ENCODE measurements around the gene IMMP2L. TPM values are rescaled to one million over a fixed set of nuclear protein-coding genes. Genes with fewer than 3 reads are reported as not detected.

Gene IMMP2L
- total and polyA plus RNA-seq, 2 of the 4 experiments (the other 2 are of a cell fraction): 5.8 to 9.3 TPM

DNA sequence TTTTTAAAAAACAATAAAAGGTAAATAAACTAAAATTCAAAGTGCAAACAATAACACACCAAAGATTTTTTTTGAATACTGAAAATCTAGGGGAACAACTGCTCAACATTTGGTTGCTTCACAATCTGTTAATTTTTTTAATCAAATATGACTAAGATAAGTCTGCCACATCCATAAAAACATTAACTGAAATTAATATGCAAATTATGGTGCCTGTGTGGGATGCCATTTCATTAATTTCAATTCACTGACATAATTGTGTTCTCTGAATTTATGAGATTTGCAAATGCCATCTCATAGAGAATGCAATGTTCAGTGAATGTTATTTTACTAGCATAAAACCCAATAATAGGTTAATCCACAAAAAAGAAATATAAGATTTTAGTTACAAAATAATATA, 237.5 kb downstream of the IMMP2L start:
- no TSS peak for BruUV-seq (replicated peaks)
- Histone ChIP-seq H3K9me1 (ENCODE audit: insufficient read depth, low read length) (no peaks in the 10 kb centered on the region), H3K18ac (ENCODE audit: low read depth, low read length) (no peak overlapping the region), H4K5ac (ENCODE audit: low read depth, low read length) (no peak overlapping the region), H2BK120ac (ENCODE audit: low read depth, low read length) (no peak overlapping the region), H3K4ac (ENCODE audit: low read depth, low read length) (no peak overlapping the region), H3K9ac (ENCODE audit: low read depth, low read length) (no peak overlapping the region), H3K56ac (ENCODE audit: extremely low read depth, insufficient read depth, low read length) (no peak overlapping the region), H3K14ac (replicated peaks; ENCODE audit: low read depth, low read length) (no peak overlapping the region), H4K91ac (ENCODE audit: insufficient read depth, low read depth, low read length) (no peak overlapping the region), H2BK5ac (ENCODE audit: low read depth, low read length, poor library complexity, severe bottlenecking) (no peak overlapping the region), H2AK9ac (replicated peaks; ENCODE audit: low read depth, low read length, poor library complexity) (no peak overlapping the region), H3K79me1 (ENCODE audit: low read depth in 1 of 2, low read length in 2 of 2) (no peaks in the 10 kb centered on the region), H3K4me1 (ENCODE audit: control insufficient read depth, insufficient read depth, low read length) (no peaks in the 10 kb centered on the region), H2BK15ac (ENCODE audit: low read depth, low read length) (no peak overlapping the region), H2BK20ac (ENCODE audit: low read depth, low read length) (no peak overlapping the region), H3K9me3 (ENCODE audit: control insufficient read depth, insufficient read depth, low read length) (no peaks in the 10 kb centered on the region), H3K27me3 (ENCODE audit: control insufficient read depth, insufficient read depth, low read length) (no peaks in the 10 kb centered on the region), H3K4me2 (ENCODE audit: low read depth, low read length) (no peak overlapping the region), H4K20me1 (ENCODE audit: insufficient read depth, low read length) (no peaks in the 10 kb centered on the region), H3K23ac (ENCODE audit: low read depth, low read length) (no peak overlapping the region), H2AFZ (replicated peaks; ENCODE audit: low read length, poor library complexity) (no peak overlapping the region), H2AK5ac (ENCODE audit: low read depth, low read length) (no peak overlapping the region), H3K4me3 (ENCODE audit: insufficient read depth, low read depth, low read length) (no peak overlapping the region), H3K27ac (ENCODE audit: insufficient read depth, low read length) (no peak overlapping the region), H4K8ac (ENCODE audit: low read depth in 2 of 2, low read length in 2 of 2) (no peak overlapping the region), H3K36me3 (ENCODE audit: control insufficient read depth, insufficient read depth, low read length) (no peaks in the 10 kb centered on the region)
- in situ Hi-C loops (cut with MboI; ENCODE audit: low sequenced_read_pairs): loop anchor here (10.0 kb wide), 1 partner anchor 410 kb away; no protein-coding TSS in a partner anchor
- ChIA-PET CTCF (interaction anchor here (1.1 kb wide), 1 partner anchor 11 kb away, joined by 7 read pairs; no protein-coding TSS in a partner anchor), POLR2A (ENCODE audit: unreplicated experiment) (no interaction called here)
- DNase-seq (no peak), ATAC-seq (ENCODE audit: low read depth) (no peak)
- TF ChIP-seq FOS (IDR thresholded peaks at IDR 0.05; ENCODE audit: low read depth, low read length): no peak
- TF ChIP-seq RCOR1 (IDR thresholded peaks at IDR 0.05; ENCODE audit: insufficient replicate concordance, low read length): no peak
- TF ChIP-seq SMC3 (IDR thresholded peaks at IDR 0.05; ENCODE audit: low read depth, low read length): no peak
- TF ChIP-seq, protein P1, sequence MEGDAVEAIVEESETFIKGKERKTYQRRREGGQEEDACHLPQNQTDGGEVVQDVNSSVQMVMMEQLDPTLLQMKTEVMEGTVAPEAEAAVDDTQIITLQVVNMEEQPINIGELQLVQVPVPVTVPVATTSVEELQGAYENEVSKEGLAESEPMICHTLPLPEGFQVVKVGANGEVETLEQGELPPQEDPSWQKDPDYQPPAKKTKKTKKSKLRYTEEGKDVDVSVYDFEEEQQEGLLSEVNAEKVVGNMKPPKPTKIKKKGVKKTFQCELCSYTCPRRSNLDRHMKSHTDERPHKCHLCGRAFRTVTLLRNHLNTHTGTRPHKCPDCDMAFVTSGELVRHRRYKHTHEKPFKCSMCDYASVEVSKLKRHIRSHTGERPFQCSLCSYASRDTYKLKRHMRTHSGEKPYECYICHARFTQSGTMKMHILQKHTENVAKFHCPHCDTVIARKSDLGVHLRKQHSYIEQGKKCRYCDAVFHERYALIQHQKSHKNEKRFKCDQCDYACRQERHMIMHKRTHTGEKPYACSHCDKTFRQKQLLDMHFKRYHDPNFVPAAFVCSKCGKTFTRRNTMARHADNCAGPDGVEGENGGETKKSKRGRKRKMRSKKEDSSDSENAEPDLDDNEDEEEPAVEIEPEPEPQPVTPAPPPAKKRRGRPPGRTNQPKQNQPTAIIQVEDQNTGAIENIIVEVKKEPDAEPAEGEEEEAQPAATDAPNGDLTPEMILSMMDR (conservative IDR thresholded peaks at IDR 0.05; ENCODE audit: low read depth, low read length): no peak
- no peak for TF ChIP-seq MAZ (IDR thresholded peaks at IDR 0.05; ENCODE audit: borderline replicate concordance, low read depth, low read length)
- no peak for TF ChIP-seq MXI1 (IDR thresholded peaks at IDR 0.05; ENCODE audit: borderline replicate concordance, low read depth, low read length)
- no peak for TF ChIP-seq RFX5 (IDR thresholded peaks at IDR 0.05; ENCODE audit: low read depth, low read length)
- TF ChIP-seq, protein P2, sequence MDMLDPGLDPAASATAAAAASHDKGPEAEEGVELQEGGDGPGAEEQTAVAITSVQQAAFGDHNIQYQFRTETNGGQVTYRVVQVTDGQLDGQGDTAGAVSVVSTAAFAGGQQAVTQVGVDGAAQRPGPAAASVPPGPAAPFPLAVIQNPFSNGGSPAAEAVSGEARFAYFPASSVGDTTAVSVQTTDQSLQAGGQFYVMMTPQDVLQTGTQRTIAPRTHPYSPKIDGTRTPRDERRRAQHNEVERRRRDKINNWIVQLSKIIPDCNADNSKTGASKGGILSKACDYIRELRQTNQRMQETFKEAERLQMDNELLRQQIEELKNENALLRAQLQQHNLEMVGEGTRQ (IDR thresholded peaks at IDR 0.05; ENCODE audit: low read depth, low read length): no peak
- no peak for TF ChIP-seq MAFK (IDR thresholded peaks at IDR 0.05; ENCODE audit: low read depth, low read length)
- TF ChIP-seq, protein P3, sequence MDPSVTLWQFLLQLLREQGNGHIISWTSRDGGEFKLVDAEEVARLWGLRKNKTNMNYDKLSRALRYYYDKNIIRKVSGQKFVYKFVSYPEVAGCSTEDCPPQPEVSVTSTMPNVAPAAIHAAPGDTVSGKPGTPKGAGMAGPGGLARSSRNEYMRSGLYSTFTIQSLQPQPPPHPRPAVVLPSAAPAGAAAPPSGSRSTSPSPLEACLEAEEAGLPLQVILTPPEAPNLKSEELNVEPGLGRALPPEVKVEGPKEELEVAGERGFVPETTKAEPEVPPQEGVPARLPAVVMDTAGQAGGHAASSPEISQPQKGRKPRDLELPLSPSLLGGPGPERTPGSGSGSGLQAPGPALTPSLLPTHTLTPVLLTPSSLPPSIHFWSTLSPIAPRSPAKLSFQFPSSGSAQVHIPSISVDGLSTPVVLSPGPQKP (IDR thresholded peaks at IDR 0.05; ENCODE audit: borderline replicate concordance, low read depth, low read length): no peak
- TF ChIP-seq BHLHE40 (IDR thresholded peaks at IDR 0.05; ENCODE audit: low read depth, low read length): no peak
- TF ChIP-seq POLR2A (IDR thresholded peaks at IDR 0.05; ENCODE audit: low read depth, low read length): no peak
- no peak for TF ChIP-seq RAD21 (IDR thresholded peaks at IDR 0.05; ENCODE audit: low read length)
- no peak for TF ChIP-seq CHD1 (IDR thresholded peaks at IDR 0.05; ENCODE audit: low read depth, low read length)
- TF ChIP-seq NFE2L2 (IDR thresholded peaks at IDR 0.05; ENCODE audit: low read depth, low read length): no peak
- no peak for TF ChIP-seq CEBPB (IDR thresholded peaks at IDR 0.05; ENCODE audit: low read depth, low read length)
- dilution Hi-C loops (cut with HindIII; ENCODE audit: low sequenced_read_pairs, unreplicated experiment): no loop called here
- intact Hi-C loops (cut with micrococcal nuclease): no loop called here
